Cerebellar cortex (tissue), 1 donor: ENCODE measurements around the gene APOL6.
"Not testable (repeated sequence)": the region's sequence is repeated elsewhere in the genome, so short reads cannot be mapped to it uniquely, and the experiment has no call there.

Experiments used
- DNase-seq: peaks from one replicate; pipeline ENCODE4 v3.0.0-alpha.2; 2015; ENCODE audit warnings: low spot score

The APOL6 gene

DNA sequence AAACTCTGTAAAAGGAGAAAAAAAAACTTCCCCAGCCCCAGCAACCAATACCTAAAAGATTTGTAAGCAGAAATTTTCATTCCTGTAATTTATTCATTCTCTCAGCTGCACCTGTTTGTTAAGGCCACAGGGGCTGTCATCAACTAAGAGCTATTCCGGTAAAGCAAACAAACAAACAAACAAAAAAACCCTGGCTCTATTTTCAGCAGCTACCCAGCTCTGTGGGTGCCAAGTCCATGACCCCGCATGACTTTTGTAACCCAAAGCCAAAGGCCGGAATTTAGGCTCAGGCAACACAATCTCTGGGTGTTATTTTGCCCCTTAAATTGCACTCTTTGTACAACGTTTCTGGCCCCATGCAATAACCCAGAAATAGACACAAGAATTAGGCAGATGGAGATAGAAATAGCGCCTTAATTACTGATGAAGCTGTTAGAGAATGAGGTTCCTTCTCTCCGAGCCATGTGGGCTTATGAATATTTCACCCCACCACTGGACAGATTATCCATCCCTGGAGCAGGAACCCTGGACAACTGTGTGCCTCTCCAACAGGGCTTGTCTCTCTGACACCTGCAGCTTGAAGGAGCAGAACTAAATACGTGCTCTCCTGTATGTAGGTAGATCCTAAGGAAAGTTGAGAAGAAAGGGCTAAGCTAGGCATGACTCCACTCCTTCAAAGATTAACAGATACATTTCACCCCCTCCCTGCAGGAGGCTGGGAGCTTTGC lies 29.4 kb downstream of the APOL6 start:
- no peak for DNase-seq

DNA sequence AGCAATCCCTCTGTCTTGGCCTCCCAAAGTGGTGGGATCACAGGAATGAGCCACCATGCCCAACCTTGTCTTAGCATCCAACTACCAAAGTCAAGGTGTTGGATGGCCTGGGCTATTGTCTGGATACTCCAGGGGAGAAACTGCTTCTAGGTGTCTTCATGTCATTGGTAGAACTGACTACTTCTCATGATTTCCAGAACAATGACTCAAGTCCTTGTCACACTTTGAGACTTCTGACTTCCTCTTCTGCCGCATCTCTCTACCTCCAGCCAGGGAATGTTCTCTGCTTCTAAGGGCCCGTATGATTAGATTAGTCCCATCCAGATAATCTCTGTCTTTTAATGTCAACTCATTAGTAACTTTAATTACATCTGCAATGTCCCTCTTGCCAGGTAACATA lies 30.6 kb downstream of the APOL6 start:
- DNase-seq, result no peak

DNA sequence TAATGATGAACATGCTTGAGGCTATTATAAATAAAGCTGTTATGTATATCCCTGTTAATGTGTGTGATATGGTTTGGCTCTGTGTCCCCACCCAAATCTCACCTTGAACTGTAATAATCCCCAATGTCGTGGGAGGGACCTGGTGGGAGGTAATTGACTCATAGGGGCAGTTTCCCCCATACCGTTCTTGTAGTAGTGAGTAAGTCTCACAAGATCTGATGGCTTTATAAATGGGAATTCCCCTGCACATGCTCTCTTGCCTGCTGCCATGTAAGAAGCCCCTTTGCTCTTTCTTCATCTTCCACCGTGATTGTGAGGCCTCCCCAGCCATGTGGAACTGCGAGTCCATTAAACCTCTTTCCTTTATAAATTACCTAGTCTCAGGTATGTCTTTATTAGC lies 31.2 kb downstream of the APOL6 start:
- not testable (repeated sequence) for DNase-seq

- no peak for DNase-seq
Observed at GRCh38 chr22:35681454-35682052, 33.3 kb downstream of the APOL6 start.

GRCh38 chr22:35683560-35683959 lies 35.3 kb downstream of the APOL6 start:
- no peak for DNase-seq

DNA sequence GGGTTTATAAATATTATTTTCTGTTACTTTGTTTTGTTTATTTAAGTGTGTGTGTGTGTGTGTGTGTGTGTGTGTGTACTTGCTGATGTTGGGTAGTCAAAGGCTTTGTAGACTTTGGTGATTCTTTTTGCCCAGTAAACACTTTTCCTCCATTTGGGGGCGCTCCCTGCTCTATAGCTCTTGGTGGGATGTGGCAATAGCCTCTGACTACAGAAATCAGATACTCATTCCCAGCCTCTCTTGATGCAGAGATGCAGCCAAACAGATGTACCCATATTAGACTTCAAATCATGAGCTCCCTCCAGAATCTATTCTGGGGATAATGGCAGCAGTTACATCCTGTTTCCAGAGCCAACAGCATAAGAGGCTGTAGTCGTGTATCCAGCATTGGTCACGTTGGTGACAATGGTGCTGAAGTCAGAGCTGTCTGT lies 36.0 kb downstream of the APOL6 start:
- DNase-seq, result peak; percentile 41

DNA sequence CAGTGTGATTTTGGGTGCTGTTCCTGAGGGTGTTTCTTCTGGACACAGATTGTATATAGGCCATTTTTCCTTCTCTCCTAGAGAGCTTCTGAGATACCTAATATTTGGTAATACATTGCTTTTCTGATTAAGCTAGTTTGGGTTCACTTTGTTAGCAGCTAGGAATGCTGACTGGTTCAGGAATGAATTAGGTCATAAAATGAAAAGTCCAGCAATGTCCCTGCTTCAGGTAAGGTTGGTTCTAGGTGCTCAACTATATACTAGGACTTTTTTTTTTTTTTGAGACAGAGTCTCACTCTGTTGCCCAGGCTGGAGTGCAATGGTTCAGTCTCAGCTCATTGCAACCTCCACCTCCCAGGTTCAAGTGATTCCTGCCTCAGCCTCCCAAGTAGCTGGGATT lies 36.5 kb downstream of the APOL6 start:
- DNase-seq, result no peak

DNA sequence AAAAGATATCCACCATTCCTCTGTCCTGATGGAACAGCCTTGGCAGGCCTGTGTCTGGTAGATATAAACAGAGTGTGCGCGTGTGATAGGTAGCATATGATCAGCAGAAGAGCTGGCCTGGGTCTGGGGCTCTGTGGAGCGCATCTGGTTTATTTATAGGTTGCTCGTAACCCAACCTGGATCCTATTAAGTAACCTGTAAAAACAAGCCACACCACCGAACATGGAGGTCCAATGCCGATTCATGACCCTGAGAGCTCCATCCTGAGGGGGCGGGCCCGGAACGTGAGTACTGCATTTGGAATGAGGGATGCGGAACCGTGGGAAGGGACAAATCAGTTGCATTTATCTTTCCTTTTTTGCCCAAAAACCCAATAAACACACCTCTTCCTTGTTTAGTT lies 37.5 kb downstream of the APOL6 start:
- no peak for DNase-seq

DNA sequence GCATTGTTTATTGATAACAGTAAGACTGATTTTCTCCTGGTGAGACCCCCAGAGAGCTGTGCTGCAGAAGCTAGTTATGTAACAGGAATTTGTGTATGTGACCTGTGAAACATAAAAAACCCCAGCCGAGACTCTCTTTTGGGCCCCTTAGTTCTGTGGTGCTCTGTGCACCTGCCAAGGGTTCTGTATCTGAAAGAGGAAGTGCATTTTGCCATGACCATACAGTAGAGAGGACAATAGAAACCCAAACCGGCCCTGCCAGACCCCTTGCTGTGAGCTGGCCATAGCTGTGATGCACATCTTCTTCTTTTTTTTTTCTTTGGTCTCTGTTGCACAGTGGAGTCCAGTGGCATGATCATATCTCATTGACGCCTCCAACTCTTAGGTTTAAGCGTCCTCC lies 38.1 kb downstream of the APOL6 start:
- no peak for DNase-seq

DNA sequence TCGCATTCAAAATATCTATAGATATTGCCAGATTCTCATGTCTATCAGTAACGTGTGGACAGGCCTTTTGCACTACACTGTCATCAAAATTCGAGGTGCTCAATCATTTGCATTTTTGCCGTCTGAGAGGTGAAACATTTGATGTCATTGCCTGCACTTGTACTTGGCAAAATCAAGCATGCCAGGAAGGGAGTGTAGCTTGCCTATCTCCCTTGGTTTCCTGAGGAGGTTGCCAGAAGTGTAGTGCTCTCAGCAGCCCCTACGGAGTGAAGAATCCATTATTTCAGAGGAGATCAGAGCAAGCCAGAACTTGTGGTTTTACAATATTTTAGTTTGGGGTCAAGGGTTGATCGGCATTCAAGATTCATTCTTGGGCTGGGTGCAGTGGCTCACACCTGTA lies 39.2 kb downstream of the APOL6 start:
- no peak for DNase-seq

DNA sequence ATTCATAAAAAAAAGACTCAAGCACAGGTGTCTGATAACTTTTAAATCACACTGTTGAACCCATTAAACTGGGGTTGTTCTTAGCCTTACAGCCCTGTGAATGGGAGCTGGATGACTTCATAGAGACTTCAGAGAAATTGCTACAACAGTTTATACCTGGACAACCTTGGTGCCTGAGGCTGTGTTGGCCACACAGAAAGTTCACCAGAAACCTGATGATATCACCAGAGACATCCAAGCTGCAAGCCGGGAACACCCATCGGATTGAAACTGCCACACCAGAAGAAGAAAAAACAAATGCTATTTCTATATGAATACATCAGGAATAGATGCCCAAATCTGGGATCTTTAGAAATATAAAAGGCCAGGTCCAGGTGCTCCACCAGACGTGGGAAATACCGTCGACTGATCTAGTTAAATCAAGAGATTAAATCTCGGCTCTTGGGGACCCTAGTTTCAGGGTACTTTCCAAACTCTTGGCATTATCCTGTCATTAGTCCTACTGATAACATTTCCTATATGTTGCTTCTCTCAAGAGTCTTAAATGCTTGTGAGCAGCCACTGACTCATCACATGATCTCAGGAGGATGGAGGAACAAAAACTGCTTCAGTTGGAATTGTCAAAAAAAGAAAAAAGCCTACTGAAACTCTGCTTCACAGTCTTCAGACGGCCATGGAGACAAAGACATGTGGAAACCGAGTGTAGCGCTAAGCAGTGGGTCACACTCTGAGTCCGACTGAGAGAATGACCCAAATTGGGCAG lies 40.8 kb downstream of the APOL6 start:
- no peak for DNase-seq

- DNase-seq, result no peak
Observed at GRCh38 chr22:35690001-35690400, 41.8 kb downstream of the APOL6 start.

GRCh38 chr22:35695202-35695601 lies 47.0 kb downstream of the APOL6 start:
- DNase-seq, result no peak

GRCh38 chr22:35697142-35697541 lies 48.9 kb downstream of the APOL6 start:
- DNase-seq, result no peak

DNA sequence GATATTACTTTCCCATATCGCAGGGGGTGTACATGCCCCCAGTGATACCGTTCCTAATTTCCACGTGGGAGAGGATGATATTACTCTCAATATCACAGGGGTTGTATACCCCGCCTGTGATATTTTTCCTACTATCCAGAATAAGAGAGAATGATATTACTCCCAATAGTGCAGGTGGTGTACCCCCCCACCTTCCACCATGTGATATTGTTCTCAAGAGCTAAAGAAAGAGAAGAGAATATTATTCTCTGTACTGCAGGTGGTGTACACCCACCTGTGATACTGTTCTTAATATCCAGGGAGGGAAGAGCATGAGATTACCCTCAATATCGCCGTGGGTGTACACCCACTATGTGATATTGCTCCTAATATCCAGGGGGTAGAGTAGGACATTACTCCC lies 51.6 kb downstream of the APOL6 start:
- not testable (repeated sequence) for DNase-seq

DNA sequence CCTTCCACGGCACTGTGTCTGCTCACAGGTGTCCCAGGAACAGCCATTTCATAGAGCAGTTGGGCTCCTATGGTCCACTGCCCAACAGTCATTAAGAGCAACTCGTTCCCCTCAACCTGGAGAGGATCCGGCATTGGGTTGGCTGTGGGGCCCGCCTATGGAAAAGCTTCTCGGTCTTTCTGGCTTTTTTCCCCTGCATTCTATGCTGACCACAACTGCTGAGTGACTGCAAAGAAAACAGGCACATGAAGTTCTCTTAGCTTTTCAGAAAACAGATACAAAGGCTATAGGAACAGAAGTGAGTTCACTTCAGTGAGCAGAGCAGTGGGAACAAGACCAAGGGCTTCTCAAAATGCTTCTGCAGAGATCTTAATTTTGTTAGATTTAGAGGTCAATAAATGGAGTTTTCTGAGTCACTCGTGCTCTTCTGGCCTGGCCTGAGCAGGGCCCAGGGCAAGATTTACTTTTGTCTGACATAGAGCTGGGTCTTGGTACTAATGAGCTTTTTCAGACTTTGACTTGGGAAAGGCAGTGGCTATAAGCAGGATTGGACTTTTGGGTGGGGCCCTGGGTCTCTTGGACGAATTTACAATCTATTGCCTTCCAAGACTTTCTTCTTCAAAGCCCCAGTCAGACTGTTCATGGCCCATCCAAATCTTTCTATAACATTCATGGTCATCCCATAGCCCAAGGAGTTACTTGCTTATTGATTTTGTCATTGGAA lies 55.8 kb downstream of the APOL6 start:
- DNase-seq, result no peak

DNA sequence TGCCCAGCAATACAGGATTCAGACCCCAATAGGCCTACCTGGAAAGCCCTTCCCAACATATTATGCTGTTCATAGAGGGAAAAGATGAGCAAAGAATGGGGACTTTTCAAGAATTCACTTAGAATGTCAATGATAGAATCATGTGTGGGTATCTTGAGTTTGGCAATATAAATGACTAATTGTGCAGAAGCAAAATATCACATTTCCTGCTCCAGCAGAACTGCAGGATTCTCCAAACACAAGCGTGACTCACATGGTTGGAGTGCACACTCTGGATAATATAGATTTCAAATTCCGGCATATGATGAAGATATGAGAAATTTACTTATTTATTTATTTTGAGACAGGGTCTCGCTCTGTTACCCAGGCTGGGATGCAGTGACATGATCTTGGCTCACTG lies 56.9 kb downstream of the APOL6 start:
- no peak for DNase-seq

GRCh38 chr22:35708453-35708852 lies 60.2 kb downstream of the APOL6 start:
- no peak for DNase-seq

GRCh38 chr22:35708917-35709316 lies 60.7 kb downstream of the APOL6 start:
- no peak for DNase-seq

DNA sequence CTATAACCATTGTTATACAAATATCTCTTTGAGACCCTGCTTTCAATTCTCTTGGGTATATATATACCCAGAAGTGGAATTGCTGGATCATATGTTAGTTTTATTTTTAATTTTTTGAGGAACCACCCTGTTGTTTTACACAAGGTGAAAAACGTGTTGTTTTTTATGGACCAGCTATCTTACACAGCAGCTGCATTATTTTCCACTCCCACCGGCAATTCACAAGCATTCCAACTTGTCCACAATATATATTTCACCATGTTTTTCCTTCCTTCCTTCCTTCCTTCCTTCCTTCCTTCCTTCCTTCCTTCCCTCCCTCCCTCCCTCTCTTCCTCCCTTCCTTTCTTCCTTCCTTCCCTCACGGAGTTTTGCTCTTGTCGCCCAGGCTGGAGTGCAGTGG lies 63.1 kb downstream of the APOL6 start:
- no peak for DNase-seq

- DNase-seq, result no peak
Observed at GRCh38 chr22:35712672-35713071, 64.4 kb downstream of the APOL6 start.

DNA sequence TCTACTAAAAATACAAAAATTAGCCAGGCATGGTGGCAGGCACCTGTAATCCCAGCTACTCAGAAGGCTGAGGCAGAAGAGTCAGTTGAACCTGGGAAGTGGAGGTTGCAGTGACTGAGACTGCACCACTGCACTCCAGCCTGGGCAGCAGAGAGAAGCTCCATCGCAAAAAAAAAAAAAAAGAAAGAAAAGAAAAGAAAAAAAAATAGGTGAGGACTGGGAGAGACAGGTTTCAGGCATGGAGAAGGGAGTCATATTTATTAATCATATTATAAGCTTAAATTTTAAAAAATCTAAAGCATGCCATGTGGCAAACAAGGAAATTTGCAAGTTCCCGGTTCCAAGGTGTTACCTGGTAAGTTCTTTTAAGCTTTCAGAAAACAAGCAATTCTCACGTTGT lies 69.3 kb downstream of the APOL6 start, which contains the start of gene APOL5:
TSS of gene APOL5 (plus strand) at position 301 of the 400 bp plus-strand sequence. CDS start at position 301, 0 bp downstream.
- DNase-seq, result no peak
